ENCODE results near the gene STAT4.

The STAT4 gene

DNA sequence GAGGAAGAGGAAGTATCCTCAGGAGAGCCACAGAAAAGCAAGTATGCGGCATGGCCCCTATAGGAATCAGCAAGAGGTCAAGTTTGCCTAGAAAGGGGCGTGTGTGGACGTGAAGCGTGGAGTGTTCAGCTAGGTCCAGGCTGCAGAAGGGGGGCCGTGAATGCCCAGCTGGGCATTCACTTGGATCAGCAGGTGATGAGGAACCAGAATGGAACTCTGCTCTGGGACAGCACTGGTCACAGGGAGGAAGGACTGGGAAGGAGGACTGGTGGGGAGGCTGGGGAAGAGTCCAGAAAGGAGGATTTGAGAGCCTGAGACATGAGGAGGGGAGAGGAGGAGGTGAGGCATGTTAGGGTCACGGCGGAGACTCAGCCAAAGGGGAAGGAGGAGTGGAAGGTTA is 156.6 kb downstream of the STAT4 start:
- H3K4me3 ChIP-seq (ENCODE audit: low read length in 2 of 2), result no peak overlapping the region
- peaks cover 53 to 55% of the 10 kb centered on the region in 2 donors for H3K36me3 ChIP-seq (ENCODE audit: control insufficient read depth in 2 of 2, insufficient read depth in 2 of 2, low read length in 2 of 2)
- H3K27me3 ChIP-seq (ENCODE audit: control insufficient read depth in 1 of 2, insufficient read depth in 2 of 2, low read length in 2 of 2), result no peaks in the 10 kb centered on the region
- no peak overlapping the region for H3K27ac ChIP-seq (ENCODE audit: low read length)
- no peak overlapping the region for H3K9ac ChIP-seq (ENCODE audit: low read length in 2 of 2)
- H3K9me3 ChIP-seq (ENCODE audit: control insufficient read depth in 2 of 2, low read length in 2 of 2), result no peaks in the 10 kb centered on the region
- H3K4me1 ChIP-seq (ENCODE audit: control insufficient read depth, insufficient read depth, low read length), result peaks cover 7% of the 10 kb centered on the region

GRCh38 chr2:190993292-190993643 is 157.5 kb downstream of the STAT4 start:
- Histone ChIP-seq H3K4me1 (ENCODE audit: control insufficient read depth, insufficient read depth, low read length) (peaks cover 7% of the 10 kb centered on the region), H3K9me3 (ENCODE audit: control insufficient read depth in 2 of 2, low read length in 2 of 2) (no peaks in the 10 kb centered on the region), H3K27ac (ENCODE audit: low read length) (no peak overlapping the region), H3K27me3 (ENCODE audit: control insufficient read depth in 1 of 2, insufficient read depth in 2 of 2, low read length in 2 of 2) (no peaks in the 10 kb centered on the region), H3K36me3 (ENCODE audit: control insufficient read depth in 2 of 2, insufficient read depth in 2 of 2, low read length in 2 of 2) (peaks cover 56 to 57% of the 10 kb centered on the region in 2 donors), H3K9ac (ENCODE audit: low read length in 2 of 2) (no peak overlapping the region), H3K4me3 (ENCODE audit: low read length in 2 of 2) (no peak overlapping the region)

DNA sequence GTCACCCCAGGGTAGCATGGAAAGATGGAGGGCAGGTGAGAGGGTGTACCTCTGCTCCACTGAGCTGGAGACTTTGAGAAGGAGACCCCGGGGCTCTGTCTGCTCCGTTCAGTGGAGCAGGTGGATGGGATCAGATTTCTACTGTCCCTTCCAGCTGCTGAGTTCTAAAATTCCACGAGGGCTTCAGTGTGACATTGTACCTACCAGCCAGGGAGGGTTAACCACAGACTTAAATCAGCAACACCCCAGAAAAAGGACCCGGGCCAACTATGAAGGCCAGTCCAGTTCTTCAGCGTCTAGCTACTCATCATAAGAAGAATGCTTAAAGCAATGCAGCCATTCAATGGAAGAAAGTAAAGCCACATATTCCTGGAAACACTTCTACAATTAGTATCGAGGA is 160.7 kb downstream of the STAT4 start:
- H3K36me3 ChIP-seq (ENCODE audit: control insufficient read depth in 2 of 2, insufficient read depth in 2 of 2, low read length in 2 of 2), result peaks cover 58 to 66% of the 10 kb centered on the region in 2 donors
- H3K9me3 ChIP-seq (ENCODE audit: control insufficient read depth in 2 of 2, low read length in 2 of 2), result no peaks in the 10 kb centered on the region
- no peak overlapping the region for H3K27ac ChIP-seq (ENCODE audit: low read length)
- no peaks in the 10 kb centered on the region for H3K27me3 ChIP-seq (ENCODE audit: control insufficient read depth in 1 of 2, insufficient read depth in 2 of 2, low read length in 2 of 2)
- no peak overlapping the region for H3K4me3 ChIP-seq (ENCODE audit: low read length in 2 of 2)
- H3K9ac ChIP-seq (ENCODE audit: low read length in 2 of 2), result no peak overlapping the region
- H3K4me1 ChIP-seq (ENCODE audit: control insufficient read depth, insufficient read depth, low read length), result no peaks in the 10 kb centered on the region

GRCh38 chr2:190988910-190989309 is 161.9 kb downstream of the STAT4 start:
- Histone ChIP-seq H3K36me3 (ENCODE audit: control insufficient read depth in 2 of 2, insufficient read depth in 2 of 2, low read length in 2 of 2) (peaks cover 59 to 67% of the 10 kb centered on the region in 2 donors), H3K9ac (ENCODE audit: low read length in 2 of 2) (no peak overlapping the region), H3K4me1 (ENCODE audit: control insufficient read depth, insufficient read depth, low read length) (no peaks in the 10 kb centered on the region), H3K9me3 (ENCODE audit: control insufficient read depth in 2 of 2, low read length in 2 of 2) (no peaks in the 10 kb centered on the region), H3K27me3 (ENCODE audit: control insufficient read depth in 1 of 2, insufficient read depth in 2 of 2, low read length in 2 of 2) (no peaks in the 10 kb centered on the region), H3K27ac (ENCODE audit: low read length) (no peak overlapping the region), H3K4me3 (ENCODE audit: low read length in 2 of 2) (no peak overlapping the region)

DNA sequence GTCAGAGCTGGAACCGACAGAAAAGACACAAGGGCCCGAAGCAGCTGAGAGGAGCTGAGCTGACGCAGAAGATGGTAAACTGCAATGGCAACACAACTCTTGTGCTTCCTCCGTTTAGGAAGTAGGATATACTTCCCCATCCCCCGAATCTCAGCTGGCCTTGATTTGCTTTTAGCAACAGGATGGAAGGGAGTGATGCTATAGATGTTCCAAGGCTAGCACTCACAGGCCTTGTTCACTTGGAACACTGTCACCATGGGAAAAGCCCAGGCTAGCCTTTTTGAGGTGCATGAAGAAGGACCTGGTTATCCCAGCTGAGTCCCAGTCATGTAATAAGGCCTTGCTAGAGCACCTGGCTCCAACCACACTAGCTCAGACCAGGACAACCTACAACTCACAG is 162.9 kb downstream of the STAT4 start:
- Histone ChIP-seq H3K9me3 (ENCODE audit: control insufficient read depth in 2 of 2, low read length in 2 of 2) (no peaks in the 10 kb centered on the region), H3K9ac (ENCODE audit: low read length in 2 of 2) (no peak overlapping the region), H3K36me3 (ENCODE audit: control insufficient read depth in 2 of 2, insufficient read depth in 2 of 2, low read length in 2 of 2) (peaks cover 54 to 66% of the 10 kb centered on the region in 2 donors), H3K27ac (ENCODE audit: low read length) (no peak overlapping the region), H3K4me1 (ENCODE audit: control insufficient read depth, insufficient read depth, low read length) (no peaks in the 10 kb centered on the region), H3K27me3 (ENCODE audit: control insufficient read depth in 1 of 2, insufficient read depth in 2 of 2, low read length in 2 of 2) (no peaks in the 10 kb centered on the region), H3K4me3 (ENCODE audit: low read length in 2 of 2) (no peak overlapping the region)

DNA sequence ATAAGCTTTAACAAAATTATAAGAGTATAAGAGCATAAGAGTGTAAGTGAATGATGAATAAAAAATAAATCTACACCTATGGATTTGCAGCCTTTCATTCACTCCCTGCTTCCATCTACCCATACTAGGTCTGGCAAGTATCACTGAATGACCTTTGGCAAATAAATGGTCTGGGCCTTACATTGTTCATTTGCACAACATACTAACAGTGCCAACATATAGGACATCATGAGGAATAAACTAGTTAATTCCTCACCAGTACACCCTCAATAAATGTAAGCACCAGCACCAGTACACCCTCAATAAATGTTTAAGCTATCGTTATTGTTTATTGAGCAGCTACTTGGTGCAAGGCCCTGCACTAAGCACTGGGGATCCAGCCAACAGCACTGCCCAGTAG is 163.7 kb downstream of the STAT4 start:
- Histone ChIP-seq H3K27me3 (ENCODE audit: control insufficient read depth in 1 of 2, insufficient read depth in 2 of 2, low read length in 2 of 2) (no peaks in the 10 kb centered on the region), H3K9me3 (ENCODE audit: control insufficient read depth in 2 of 2, low read length in 2 of 2) (no peaks in the 10 kb centered on the region), H3K4me3 (ENCODE audit: low read length in 2 of 2) (no peak overlapping the region), H3K36me3 (ENCODE audit: control insufficient read depth in 2 of 2, insufficient read depth in 2 of 2, low read length in 2 of 2) (peaks cover 62 to 67% of the 10 kb centered on the region in 2 donors), H3K9ac (ENCODE audit: low read length in 2 of 2) (no peak overlapping the region), H3K4me1 (ENCODE audit: control insufficient read depth, insufficient read depth, low read length) (no peaks in the 10 kb centered on the region), H3K27ac (ENCODE audit: low read length) (no peak overlapping the region)

DNA sequence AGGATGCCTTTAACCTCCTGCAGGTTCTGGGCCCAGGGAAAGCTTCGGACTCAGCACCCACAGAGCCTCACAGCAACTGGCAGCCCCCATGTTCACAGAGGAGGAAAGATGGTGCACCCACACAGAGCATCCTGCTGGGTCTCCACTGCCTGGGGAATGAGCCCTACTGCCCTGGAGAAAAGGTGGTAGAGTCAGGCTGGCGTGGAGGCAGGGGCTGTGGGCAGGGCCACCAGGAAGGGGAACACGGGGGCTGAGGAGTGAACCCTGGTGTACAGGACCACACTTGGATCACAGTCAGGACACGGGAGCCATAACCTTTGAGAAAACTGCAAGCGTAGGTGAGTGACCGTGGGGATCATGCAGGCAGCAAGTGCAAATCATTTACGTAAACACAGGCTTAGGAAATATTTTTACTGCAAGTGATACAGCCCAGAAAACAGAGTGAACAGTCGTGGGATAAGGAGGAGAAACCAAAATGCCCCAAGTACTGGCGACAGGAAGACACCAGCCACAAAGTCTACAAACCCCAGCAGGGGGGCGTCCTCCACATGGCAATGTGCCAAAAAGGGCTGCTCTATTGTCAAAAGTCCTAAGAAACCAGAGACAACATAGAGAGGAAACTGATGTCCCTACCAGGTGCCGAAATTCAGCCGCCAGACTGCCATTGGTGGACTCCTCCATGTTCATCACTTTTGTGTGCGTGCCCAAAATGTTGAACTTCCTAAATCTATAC is 164.4 kb downstream of the STAT4 start:
- no peaks in the 10 kb centered on the region for H3K9me3 ChIP-seq (ENCODE audit: control insufficient read depth in 2 of 2, low read length in 2 of 2)
- no peak overlapping the region for H3K4me3 ChIP-seq (ENCODE audit: low read length in 2 of 2)
- no peak overlapping the region for H3K9ac ChIP-seq (ENCODE audit: low read length in 2 of 2)
- no peak overlapping the region for H3K27ac ChIP-seq (ENCODE audit: low read length)
- no peaks in the 10 kb centered on the region for H3K27me3 ChIP-seq (ENCODE audit: control insufficient read depth in 1 of 2, insufficient read depth in 2 of 2, low read length in 2 of 2)
- H3K4me1 ChIP-seq (ENCODE audit: control insufficient read depth, insufficient read depth, low read length), result no peaks in the 10 kb centered on the region
- H3K36me3 ChIP-seq (ENCODE audit: control insufficient read depth in 2 of 2, insufficient read depth in 2 of 2, low read length in 2 of 2), result peaks cover 67 to 70% of the 10 kb centered on the region in 2 donors

DNA sequence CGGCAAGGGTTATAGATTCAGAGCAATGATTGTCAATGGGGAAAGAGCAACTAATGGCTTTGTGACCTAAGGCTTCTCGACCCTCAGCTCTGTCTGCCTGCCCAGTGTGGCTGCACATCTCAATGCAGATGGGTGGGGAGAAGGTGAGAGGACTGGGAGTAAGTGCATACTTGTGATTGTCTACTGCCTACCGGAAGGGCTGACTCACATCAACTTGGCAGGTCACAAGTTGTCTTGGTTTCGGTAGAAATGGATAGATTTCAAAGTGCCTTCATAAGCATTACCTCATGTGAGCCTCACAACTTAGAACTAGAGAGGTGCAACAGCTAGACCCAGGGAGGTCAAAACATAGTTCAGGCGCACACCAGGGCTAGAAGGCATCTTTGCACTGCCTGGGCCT is 166.2 kb downstream of the STAT4 start:
- peaks cover 65 to 76% of the 10 kb centered on the region in 2 donors for H3K36me3 ChIP-seq (ENCODE audit: control insufficient read depth in 2 of 2, insufficient read depth in 2 of 2, low read length in 2 of 2)
- H3K9ac ChIP-seq (ENCODE audit: low read length in 2 of 2), result no peak overlapping the region
- no peaks in the 10 kb centered on the region for H3K4me1 ChIP-seq (ENCODE audit: control insufficient read depth, insufficient read depth, low read length)
- H3K9me3 ChIP-seq (ENCODE audit: control insufficient read depth in 2 of 2, low read length in 2 of 2), result no peaks in the 10 kb centered on the region
- no peak overlapping the region for H3K27ac ChIP-seq (ENCODE audit: low read length)
- H3K4me3 ChIP-seq (ENCODE audit: low read length in 2 of 2), result no peak overlapping the region
- no peaks in the 10 kb centered on the region for H3K27me3 ChIP-seq (ENCODE audit: control insufficient read depth in 1 of 2, insufficient read depth in 2 of 2, low read length in 2 of 2)

DNA sequence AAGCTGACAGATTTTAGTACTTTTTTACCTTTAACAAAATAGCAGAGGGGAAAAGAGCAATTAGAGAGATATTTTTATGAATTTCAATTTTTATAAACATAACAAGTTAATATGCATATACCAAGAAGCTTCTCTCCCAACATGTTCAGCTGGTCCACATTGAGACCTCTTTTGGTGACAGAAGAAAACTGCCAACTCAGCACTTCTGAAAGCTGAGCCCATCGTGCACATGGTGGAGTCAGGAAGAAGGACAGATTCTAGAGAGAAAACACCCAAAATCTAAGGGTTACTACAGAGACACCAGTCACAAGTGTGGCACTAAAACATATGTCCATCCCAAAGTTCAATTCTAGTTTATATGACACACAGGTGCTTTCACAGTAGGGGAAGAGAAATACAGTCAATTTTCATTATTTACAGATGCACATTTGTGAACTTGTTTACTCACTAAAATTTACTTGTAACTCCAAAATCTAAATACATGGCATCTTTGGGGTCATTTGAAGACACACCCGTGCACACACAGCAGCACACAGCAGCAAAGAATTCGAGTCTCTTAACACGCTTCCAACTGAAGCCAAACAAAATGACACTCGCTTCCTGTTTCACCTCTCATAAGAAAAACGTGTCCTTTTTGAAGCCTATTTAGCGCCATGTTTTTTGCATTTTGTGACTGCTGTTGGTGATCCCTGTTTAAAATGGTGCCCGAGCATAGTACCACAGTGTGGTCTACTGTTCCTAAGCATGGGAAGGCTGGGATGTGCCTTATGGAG is 168.3 kb downstream of the STAT4 start:
- Histone ChIP-seq H3K9me3 (ENCODE audit: control insufficient read depth in 2 of 2, low read length in 2 of 2) (no peaks in the 10 kb centered on the region), H3K4me1 (ENCODE audit: control insufficient read depth, insufficient read depth, low read length) (no peaks in the 10 kb centered on the region), H3K27me3 (ENCODE audit: control insufficient read depth in 1 of 2, insufficient read depth in 2 of 2, low read length in 2 of 2) (no peaks in the 10 kb centered on the region), H3K27ac (ENCODE audit: low read length) (no peak overlapping the region), H3K4me3 (ENCODE audit: low read length in 2 of 2) (no peak overlapping the region), H3K9ac (ENCODE audit: low read length in 2 of 2) (no peak overlapping the region), H3K36me3 (ENCODE audit: control insufficient read depth in 2 of 2, insufficient read depth in 2 of 2, low read length in 2 of 2) (peaks cover 69 to 79% of the 10 kb centered on the region in 2 donors)

DNA sequence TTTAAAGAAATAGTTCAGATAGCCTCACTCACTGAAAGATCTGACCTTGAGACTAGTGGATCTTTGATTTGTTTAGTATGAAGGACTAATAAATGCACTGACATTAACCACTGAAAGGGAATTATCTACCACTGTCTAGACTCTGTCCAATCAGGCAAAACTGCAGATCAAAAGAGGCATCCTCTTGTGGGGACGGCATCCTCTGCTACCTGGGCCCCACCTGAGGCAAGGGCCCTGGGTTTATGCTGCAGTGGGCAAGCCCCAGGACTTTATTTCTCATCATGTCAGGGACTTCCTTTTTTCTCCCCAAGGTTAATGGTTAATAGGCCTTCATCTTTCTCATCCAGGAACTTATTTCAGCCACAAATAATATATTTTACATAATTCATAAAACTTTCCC is 169.1 kb downstream of the STAT4 start:
- H3K36me3 ChIP-seq (ENCODE audit: control insufficient read depth in 2 of 2, insufficient read depth in 2 of 2, low read length in 2 of 2), result peaks cover 67 to 77% of the 10 kb centered on the region in 2 donors
- no peak overlapping the region for H3K4me3 ChIP-seq (ENCODE audit: low read length in 2 of 2)
- H3K9ac ChIP-seq (ENCODE audit: low read length in 2 of 2), result no peak overlapping the region
- H3K27ac ChIP-seq (ENCODE audit: low read length), result no peak overlapping the region
- H3K9me3 ChIP-seq (ENCODE audit: control insufficient read depth in 2 of 2, low read length in 2 of 2), result no peaks in the 10 kb centered on the region
- no peaks in the 10 kb centered on the region for H3K27me3 ChIP-seq (ENCODE audit: control insufficient read depth in 1 of 2, insufficient read depth in 2 of 2, low read length in 2 of 2)
- H3K4me1 ChIP-seq (ENCODE audit: control insufficient read depth, insufficient read depth, low read length), result no peaks in the 10 kb centered on the region

DNA sequence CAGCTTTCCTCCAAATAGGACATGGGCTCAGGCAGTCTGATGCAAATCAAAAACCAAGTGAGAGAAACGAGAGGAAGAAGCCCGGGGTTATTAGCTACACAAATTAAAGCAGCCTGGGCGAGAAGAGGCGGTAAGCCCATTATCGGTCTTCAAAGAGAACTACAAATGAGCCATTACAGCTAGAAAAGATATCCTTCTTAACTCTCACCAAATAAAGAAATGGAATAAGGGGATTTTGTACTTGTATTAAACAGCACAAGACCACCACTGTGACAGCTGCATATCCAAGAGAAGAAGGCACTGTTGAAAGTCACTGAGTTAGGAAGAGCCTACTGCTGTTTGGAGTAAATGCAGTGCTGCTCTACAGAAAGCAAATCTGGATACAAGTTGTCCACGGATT is 169.5 kb downstream of the STAT4 start:
- H3K27me3 ChIP-seq (ENCODE audit: control insufficient read depth in 1 of 2, insufficient read depth in 2 of 2, low read length in 2 of 2), result no peaks in the 10 kb centered on the region
- H3K9me3 ChIP-seq (ENCODE audit: control insufficient read depth in 2 of 2, low read length in 2 of 2), result no peaks in the 10 kb centered on the region
- H3K36me3 ChIP-seq (ENCODE audit: control insufficient read depth in 2 of 2, insufficient read depth in 2 of 2, low read length in 2 of 2), result peaks cover 71 to 73% of the 10 kb centered on the region in 2 donors
- H3K9ac ChIP-seq (ENCODE audit: low read length in 2 of 2), result no peak overlapping the region
- H3K4me1 ChIP-seq (ENCODE audit: control insufficient read depth, insufficient read depth, low read length), result no peaks in the 10 kb centered on the region
- H3K27ac ChIP-seq (ENCODE audit: low read length), result no peak overlapping the region
- no peak overlapping the region for H3K4me3 ChIP-seq (ENCODE audit: low read length in 2 of 2)
